Glutamatergic neuron (in vitro differentiated cells): Measurements from ENCODE around the gene EPB41. TPM values are rescaled to one million over a fixed set of nuclear protein-coding genes. Genes with fewer than 3 reads are reported as not detected.
"Not testable (repeated sequence)": the region's sequence is repeated elsewhere in the genome, so short reads cannot be mapped to it uniquely, and the experiment has no call there.

Experiments
- DNase-seq: peaks from one replicate; pipeline ENCODE4 v3.0.0; 2022
- H3K27ac Mint-ChIP-seq: one replicate; pipeline ENCODE4 v1.8.0; 2020; ENCODE audit warnings: mild to moderate bottlenecking, mixed read lengths, inconsistent platforms; ENCODE audit not compliant: unreplicated experiment
- H3K27me3 Mint-ChIP-seq: one replicate; pipeline ENCODE4 v1.8.0; 2020; ENCODE audit warnings: mild to moderate bottlenecking, moderate library complexity, mixed read lengths, inconsistent platforms; ENCODE audit not compliant: unreplicated experiment
- H3K36me3 Mint-ChIP-seq: one replicate; pipeline ENCODE4 v1.8.0; 2020; ENCODE audit warnings: mild to moderate bottlenecking, mixed read lengths, inconsistent platforms; ENCODE audit not compliant: unreplicated experiment
- H3K4me1 Mint-ChIP-seq: one replicate; pipeline ENCODE4 v1.8.0; 2020; ENCODE audit warnings: mild to moderate bottlenecking, low read depth, mixed read lengths, inconsistent platforms; ENCODE audit not compliant: unreplicated experiment
- H3K4me3 Mint-ChIP-seq: one replicate; pipeline ENCODE4 v1.8.0; 2020; ENCODE audit warnings: mild to moderate bottlenecking, mixed read lengths, inconsistent platforms; ENCODE audit not compliant: unreplicated experiment
- H3K9me3 Mint-ChIP-seq: one replicate; pipeline ENCODE4 v1.8.0; 2020; ENCODE audit warnings: mild to moderate bottlenecking, moderate library complexity, mixed read lengths, inconsistent platforms; ENCODE audit not compliant: unreplicated experiment
- total RNA-seq: library from RNA; stranded (reverse); fragmentation: NEBNext Ultra II Directional; extraction: Animal tissue kit (Norgen Biotek cat#: 25700); gene quantifications from one replicate; pipeline ENCODE4 v1.2.1, GENCODE V29; 2021; ENCODE audit not compliant: unreplicated experiment
- TF ChIP-seq, protein P1 (sequence below): fragments of 200-600 bp; sonication (generic); IDR thresholded peaks from one replicate; pipeline ENCODE4 v1.5.0; 2021; ENCODE audit not compliant: partially characterized antibody, unreplicated experiment

Gene EPB41
- total RNA-seq, 1 donor from 2014 or later: 213 TPM

DNA sequence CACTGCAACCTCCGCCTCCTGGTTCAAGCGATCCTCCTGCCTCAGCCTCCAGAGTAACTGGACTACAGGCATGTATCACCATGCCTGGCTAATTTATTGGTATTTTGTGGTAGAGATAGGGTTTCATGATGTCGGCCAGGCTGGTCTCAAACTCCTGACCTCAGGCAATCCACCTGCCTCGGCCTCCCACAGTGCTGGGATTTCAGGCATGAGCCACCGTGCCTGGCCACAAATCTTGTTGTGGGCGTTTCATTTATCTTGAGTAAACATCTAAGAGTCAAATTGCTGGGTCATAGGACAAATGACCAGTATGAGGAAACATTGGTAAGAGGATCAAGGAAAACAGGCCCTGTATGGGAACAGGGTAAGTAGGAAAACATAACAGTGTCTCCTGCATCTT, 191.5 kb downstream of the EPB41 start:
- Mint-ChIP-seq H3K9me3 (no peaks in the 10 kb centered on the region), H3K4me3 (no peak overlapping the region)

DNA sequence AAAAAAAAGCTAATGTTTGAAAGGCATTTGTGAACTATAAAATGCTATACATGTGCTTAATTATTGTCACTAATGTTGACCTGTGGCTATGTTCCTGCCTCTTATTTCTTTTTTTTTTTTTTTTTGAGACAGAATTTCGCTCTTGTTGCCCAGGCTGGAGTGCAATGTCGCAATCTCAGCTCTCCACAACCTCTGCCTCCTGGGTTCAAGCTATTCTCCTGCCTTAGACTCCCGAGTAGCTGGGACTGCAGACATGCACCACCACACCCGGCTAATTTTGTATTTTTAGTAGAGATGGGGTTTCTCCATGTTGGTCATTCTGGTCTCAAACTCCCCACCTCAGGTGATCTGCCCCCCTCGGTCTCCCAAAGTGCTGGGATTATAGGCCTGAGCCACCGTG, 193.7 kb downstream of the EPB41 start:
- DNase-seq, H3K9me3 Mint-ChIP-seq, H3K4me3 Mint-ChIP-seq, H3K27ac Mint-ChIP-seq, H3K4me1 Mint-ChIP-seq, H3K27me3 Mint-ChIP-seq, H3K36me3 Mint-ChIP-seq: not testable (repeated sequence)

More for the DNA sequence above, 191.5 kb downstream of the EPB41 start:
- Mint-ChIP-seq H3K27ac (peak overlapping the region; percentile 59), H3K4me1 (no peaks in the 10 kb centered on the region), H3K36me3 (no peaks in the 10 kb centered on the region), H3K27me3 (no peaks in the 10 kb centered on the region)
- TF ChIP-seq, protein P1, sequence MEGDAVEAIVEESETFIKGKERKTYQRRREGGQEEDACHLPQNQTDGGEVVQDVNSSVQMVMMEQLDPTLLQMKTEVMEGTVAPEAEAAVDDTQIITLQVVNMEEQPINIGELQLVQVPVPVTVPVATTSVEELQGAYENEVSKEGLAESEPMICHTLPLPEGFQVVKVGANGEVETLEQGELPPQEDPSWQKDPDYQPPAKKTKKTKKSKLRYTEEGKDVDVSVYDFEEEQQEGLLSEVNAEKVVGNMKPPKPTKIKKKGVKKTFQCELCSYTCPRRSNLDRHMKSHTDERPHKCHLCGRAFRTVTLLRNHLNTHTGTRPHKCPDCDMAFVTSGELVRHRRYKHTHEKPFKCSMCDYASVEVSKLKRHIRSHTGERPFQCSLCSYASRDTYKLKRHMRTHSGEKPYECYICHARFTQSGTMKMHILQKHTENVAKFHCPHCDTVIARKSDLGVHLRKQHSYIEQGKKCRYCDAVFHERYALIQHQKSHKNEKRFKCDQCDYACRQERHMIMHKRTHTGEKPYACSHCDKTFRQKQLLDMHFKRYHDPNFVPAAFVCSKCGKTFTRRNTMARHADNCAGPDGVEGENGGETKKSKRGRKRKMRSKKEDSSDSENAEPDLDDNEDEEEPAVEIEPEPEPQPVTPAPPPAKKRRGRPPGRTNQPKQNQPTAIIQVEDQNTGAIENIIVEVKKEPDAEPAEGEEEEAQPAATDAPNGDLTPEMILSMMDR: no peak
- no peak for DNase-seq

DNA sequence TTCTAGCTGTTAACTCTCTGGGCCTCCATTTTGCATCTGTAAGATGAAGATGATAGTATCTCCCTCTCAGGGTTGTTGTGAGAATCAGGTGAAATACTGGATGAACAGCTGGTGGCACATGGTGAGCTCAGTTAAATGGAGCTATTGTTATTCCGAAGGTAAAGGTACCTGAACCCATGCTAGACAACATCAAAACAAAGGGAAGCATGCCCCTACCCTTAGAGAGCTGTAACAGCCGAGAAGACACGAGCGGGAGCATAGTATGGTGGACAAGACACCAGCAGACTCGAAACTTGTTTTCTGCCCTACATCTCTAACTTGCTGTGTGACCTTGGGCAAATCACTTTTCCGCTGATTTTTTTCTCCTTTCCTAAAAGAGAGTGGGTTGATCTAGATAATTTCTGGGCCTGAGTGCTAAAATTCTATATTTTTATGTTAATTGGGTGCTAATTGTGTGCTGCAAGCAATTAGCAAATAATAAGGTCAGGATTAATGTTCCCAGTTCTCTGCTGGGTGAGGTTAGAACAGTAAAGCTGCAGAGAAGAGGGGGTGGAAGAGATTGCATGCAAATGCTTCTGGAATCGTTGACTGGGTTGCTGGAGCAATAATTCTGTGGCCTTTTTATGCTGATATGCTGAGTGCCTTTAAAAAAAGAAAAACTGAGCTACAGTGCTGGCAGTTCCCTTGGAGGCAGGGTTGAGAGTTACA, 198.5 kb downstream of the EPB41 start:
- Mint-ChIP-seq H3K4me1 (no peaks in the 10 kb centered on the region), H3K36me3 (peaks cover 8% of the 10 kb centered on the region), H3K27ac (no peak overlapping the region), H3K4me3 (no peak overlapping the region), H3K9me3 (peaks cover 3% of the 10 kb centered on the region), H3K27me3 (no peaks in the 10 kb centered on the region)
- DNase-seq: no peak
- TF ChIP-seq, protein P1: no peak

DNA sequence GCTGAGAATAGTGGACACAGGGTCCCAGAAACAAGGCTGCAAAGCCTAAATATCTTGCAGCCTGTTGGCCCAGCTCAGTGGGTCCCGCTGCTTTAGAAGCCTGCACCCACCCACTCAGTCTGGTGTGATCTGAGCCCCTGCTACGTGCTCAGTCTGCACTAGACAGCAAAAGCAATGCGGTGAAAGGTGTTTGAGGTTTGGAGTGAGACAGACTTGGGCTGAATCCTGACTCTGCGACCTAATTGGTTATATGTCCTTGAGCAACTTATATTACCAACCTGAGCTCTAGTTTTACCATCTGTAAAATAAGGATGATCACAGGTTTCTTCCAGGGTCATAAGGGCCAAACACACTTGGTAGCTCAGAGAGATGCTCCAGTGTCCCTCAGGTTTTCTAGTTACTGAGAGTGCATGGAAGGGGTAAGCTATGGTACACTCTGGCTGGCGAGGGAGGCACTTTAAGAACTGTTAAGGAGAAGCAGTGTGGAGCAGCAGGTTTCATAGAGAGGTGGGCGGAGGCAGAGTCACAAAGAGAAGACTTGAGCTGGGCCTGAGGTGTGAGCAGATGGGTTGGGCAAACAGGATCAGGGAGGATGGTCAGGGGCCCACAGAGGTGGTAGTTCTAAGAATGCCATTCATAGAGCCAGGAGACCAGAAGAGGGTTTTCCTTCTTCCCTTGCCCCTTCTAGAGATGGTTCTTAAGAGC, 199.2 kb downstream of the EPB41 start:
- H3K27me3 Mint-ChIP-seq: no peaks in the 10 kb centered on the region
- H3K4me3 Mint-ChIP-seq: no peak overlapping the region
- no peaks in the 10 kb centered on the region for H3K4me1 Mint-ChIP-seq
- no peak for DNase-seq
- TF ChIP-seq, protein P1: no peak
- H3K36me3 Mint-ChIP-seq: peaks cover 8% of the 10 kb centered on the region
- H3K27ac Mint-ChIP-seq: no peak overlapping the region
- peaks cover 3% of the 10 kb centered on the region for H3K9me3 Mint-ChIP-seq

DNA sequence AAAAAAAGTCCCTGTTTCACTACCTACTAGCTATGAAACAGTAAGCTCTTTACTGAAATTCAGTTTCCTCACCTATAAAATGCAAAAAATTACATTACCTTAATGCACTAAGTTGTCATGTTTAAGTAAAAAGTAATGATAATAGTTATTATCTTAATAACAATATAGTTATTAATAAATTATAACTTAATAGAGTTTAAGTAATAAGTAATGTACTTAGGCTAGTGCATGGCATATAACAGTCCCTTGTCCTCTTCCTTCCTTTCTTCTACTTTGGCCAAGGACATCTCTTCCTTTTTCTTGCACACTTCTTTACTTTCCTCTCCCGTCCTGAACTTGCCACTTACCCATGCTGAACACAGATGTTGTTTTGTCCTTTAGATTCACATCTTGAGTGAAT, 200.3 kb downstream of the EPB41 start:
- no peak for DNase-seq
- peaks cover 8% of the 10 kb centered on the region for H3K36me3 Mint-ChIP-seq
- no peak overlapping the region for H3K4me3 Mint-ChIP-seq
- TF ChIP-seq, protein P1: no peak
- no peaks in the 10 kb centered on the region for H3K27me3 Mint-ChIP-seq
- H3K27ac Mint-ChIP-seq: no peak overlapping the region
- H3K9me3 Mint-ChIP-seq: peaks cover 3% of the 10 kb centered on the region
- no peaks in the 10 kb centered on the region for H3K4me1 Mint-ChIP-seq
